ENCODE measurements around the gene CD9. TPM values are rescaled to one million over a fixed set of nuclear protein-coding genes. Genes with fewer than 3 reads are reported as not detected.
"Not testable (repeated sequence)": the region's sequence is repeated elsewhere in the genome, so short reads cannot be mapped to it uniquely, and the experiment has no call there.

CD9 gene
- total RNA-seq, 1 donor from 2014 or later = 55.5 TPM

GRCh38 chr12:6160049-6160649 is 40.1 kb upstream of the CD9 start:
- H3K27me3 ChIP-seq (ENCODE audit: low read depth); DNase-seq; intact Hi-C loops (cut with micrococcal nuclease); H3K4me3 ChIP-seq; H3K9me3 ChIP-seq (replicated peaks); H3K36me3 ChIP-seq: not testable (repeated sequence)
- Histone ChIP-seq H3K27ac (replicated peaks) (peak overlapping the region; percentile 75), H3K4me1 (peaks cover 49% of the 10 kb centered on the region)

GRCh38 chr12:6161124-6161882 is 38.9 kb upstream of the CD9 start:
- peaks cover 38% of the 10 kb centered on the region for H3K4me1 ChIP-seq
- intact Hi-C loops (cut with micrococcal nuclease) = no loop called here
- peaks cover 5% of the 10 kb centered on the region for H3K27me3 ChIP-seq (ENCODE audit: low read depth)
- peak overlapping the region; percentile 75 for H3K27ac ChIP-seq (replicated peaks)
- TF ChIP-seq CTCF (IDR thresholded peaks at IDR 0.05; ENCODE audit: borderline replicate concordance) = no peak
- no peaks in the 10 kb centered on the region for H3K36me3 ChIP-seq
- no peak overlapping the region for H3K4me3 ChIP-seq
- H3K9me3 ChIP-seq (replicated peaks) = no peaks in the 10 kb centered on the region
- DNase-seq = peak; percentile 55

GRCh38 chr12:6163416-6164060 is 36.7 kb upstream of the CD9 start:
- no peaks in the 10 kb centered on the region for H3K36me3 ChIP-seq
- H3K27me3 ChIP-seq (ENCODE audit: low read depth) = peaks cover under 1% of the 10 kb centered on the region

GRCh38 chr12:6165395-6165794 is 34.8 kb upstream of the CD9 start:
- Histone ChIP-seq H3K27me3 (ENCODE audit: low read depth) (no peaks in the 10 kb centered on the region), H3K4me1 (peaks cover 37% of the 10 kb centered on the region), H3K4me3 (no peak overlapping the region), H3K36me3 (no peaks in the 10 kb centered on the region), H3K9me3 (replicated peaks) (no peaks in the 10 kb centered on the region), H3K27ac (replicated peaks) (no peak overlapping the region)
- no peak for DNase-seq
- intact Hi-C loops (cut with micrococcal nuclease) = no loop called here
- no peak for TF ChIP-seq CTCF (IDR thresholded peaks at IDR 0.05; ENCODE audit: borderline replicate concordance)

More at GRCh38 chr12:6163416-6164060, 36.7 kb upstream of the CD9 start:
- H3K4me3 ChIP-seq = no peak overlapping the region
- peaks cover 45% of the 10 kb centered on the region for H3K4me1 ChIP-seq
- TF ChIP-seq CTCF (IDR thresholded peaks at IDR 0.05; ENCODE audit: borderline replicate concordance) = no peak
- H3K9me3 ChIP-seq (replicated peaks) = no peaks in the 10 kb centered on the region
- intact Hi-C loops (cut with micrococcal nuclease) = no loop called here
- DNase-seq = no peak
- H3K27ac ChIP-seq (replicated peaks) = no peak overlapping the region

- Histone ChIP-seq H3K4me1 (peaks cover 24% of the 10 kb centered on the region), H3K36me3 (no peaks in the 10 kb centered on the region), H3K27me3 (ENCODE audit: low read depth) (no peaks in the 10 kb centered on the region), H3K9me3 (replicated peaks) (no peaks in the 10 kb centered on the region), H3K27ac (replicated peaks) (peak overlapping the region; percentile 72), H3K4me3 (no peak overlapping the region)
- DNase-seq = no peak
- intact Hi-C loops (cut with micrococcal nuclease) = no loop called here
- TF ChIP-seq CTCF (IDR thresholded peaks at IDR 0.05; ENCODE audit: borderline replicate concordance) = no peak
Measured at GRCh38 chr12:6166808-6167207, 33.4 kb upstream of the CD9 start.

All from left ventricle myocardium inferior (tissue), 1 donor.